ENCODE measurements around the gene DCAF7.
A peak's percentile ranks its signal among the peaks of the same experiment; 100 is the strongest.

Gene DCAF7

GRCh38 chr17:63595132-63595531, 44.9 kb downstream of the DCAF7 start:
- no peak for DNase-seq

- no peak for DNase-seq
Measured at GRCh38 chr17:63596856-63597586, 46.7 kb downstream of the DCAF7 start.

GRCh38 chr17:63598281-63598680, 48.0 kb downstream of the DCAF7 start:
- no peak for DNase-seq

GRCh38 chr17:63600569-63601438, 50.5 kb downstream of the DCAF7 start, which contains the start of gene TACO1:
TSS of gene TACO1 (plus strand) at chr17:63600895. CDS start at chr17:63601084, 189 bp downstream.
- peak; percentile 83 for DNase-seq

GRCh38 chr17:63601439-63602371, 51.4 kb downstream of the DCAF7 start:
- DNase-seq = no peak

- no peak for DNase-seq
Measured at GRCh38 chr17:63609816-63610573, 59.7 kb downstream of the DCAF7 start.

GRCh38 chr17:63610854-63611253, 60.6 kb downstream of the DCAF7 start:
- DNase-seq = no peak

- DNase-seq = no peak
Measured at GRCh38 chr17:63611354-63611753, 61.1 kb downstream of the DCAF7 start.

- no peak for DNase-seq
Measured at GRCh38 chr17:63613663-63614062, 63.4 kb downstream of the DCAF7 start.

GRCh38 chr17:63621229-63621683, 71.0 kb downstream of the DCAF7 start:
- no peak for DNase-seq

GRCh38 chr17:63621684-63622573, 71.7 kb downstream of the DCAF7 start, which contains the start of gene MAP3K3:
TSS of gene MAP3K3 (plus strand) at chr17:63622417. CDS start at chr17:63622760, 343 bp downstream.
- peak; percentile 100 for DNase-seq

GRCh38 chr17:63622574-63623390, 72.5 kb downstream of the DCAF7 start:
- peak; percentile 59 for DNase-seq

- no peak for DNase-seq
Measured at GRCh38 chr17:63623786-63624530, 73.7 kb downstream of the DCAF7 start.

GRCh38 chr17:63624531-63624880, 74.2 kb downstream of the DCAF7 start:
- no peak for DNase-seq

GRCh38 chr17:63626551-63627180, 76.4 kb downstream of the DCAF7 start:
- no peak for DNase-seq

- DNase-seq = no peak
Measured at GRCh38 chr17:63629627-63630026, 79.3 kb downstream of the DCAF7 start.

- DNase-seq = no peak
Measured at GRCh38 chr17:63631062-63631461, 80.8 kb downstream of the DCAF7 start.

GRCh38 chr17:63631626-63632025, 81.3 kb downstream of the DCAF7 start:
- DNase-seq = no peak

- no peak for DNase-seq
Measured at GRCh38 chr17:63633742-63634141, 83.5 kb downstream of the DCAF7 start.

Data from NCI-H146 (cell line).